HG03097 (cell line): ENCODE measurements around the gene PNMA8B.

Experiments
- ATAC-seq: cut with Tn5 transposase; IDR thresholded peaks from one replicate; pipeline ENCODE4 v1.9.1; 2021; ENCODE audit not compliant: unreplicated experiment, low FRiP score

Gene PNMA8B

DNA sequence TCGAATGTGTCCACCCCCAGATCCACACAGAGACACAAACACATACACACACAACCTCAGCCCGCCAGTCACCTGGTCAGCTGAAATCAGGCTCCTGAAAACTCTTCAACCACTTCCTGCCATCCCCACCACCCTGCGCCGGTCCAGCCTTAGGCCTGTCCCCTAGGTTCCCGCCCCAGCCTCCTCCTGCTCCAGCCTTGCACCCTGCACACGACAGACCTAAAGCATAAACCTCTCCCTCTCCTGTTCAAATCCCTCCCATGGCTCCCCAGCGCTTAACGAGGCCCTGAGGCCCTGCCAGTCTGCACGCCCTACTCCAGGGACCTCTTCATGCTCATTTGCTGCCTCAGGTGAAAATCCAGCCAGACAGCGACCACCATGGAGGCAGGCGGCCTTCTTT lies 7.1 kb downstream of the PNMA8B start:
- no peak for ATAC-seq

DNA sequence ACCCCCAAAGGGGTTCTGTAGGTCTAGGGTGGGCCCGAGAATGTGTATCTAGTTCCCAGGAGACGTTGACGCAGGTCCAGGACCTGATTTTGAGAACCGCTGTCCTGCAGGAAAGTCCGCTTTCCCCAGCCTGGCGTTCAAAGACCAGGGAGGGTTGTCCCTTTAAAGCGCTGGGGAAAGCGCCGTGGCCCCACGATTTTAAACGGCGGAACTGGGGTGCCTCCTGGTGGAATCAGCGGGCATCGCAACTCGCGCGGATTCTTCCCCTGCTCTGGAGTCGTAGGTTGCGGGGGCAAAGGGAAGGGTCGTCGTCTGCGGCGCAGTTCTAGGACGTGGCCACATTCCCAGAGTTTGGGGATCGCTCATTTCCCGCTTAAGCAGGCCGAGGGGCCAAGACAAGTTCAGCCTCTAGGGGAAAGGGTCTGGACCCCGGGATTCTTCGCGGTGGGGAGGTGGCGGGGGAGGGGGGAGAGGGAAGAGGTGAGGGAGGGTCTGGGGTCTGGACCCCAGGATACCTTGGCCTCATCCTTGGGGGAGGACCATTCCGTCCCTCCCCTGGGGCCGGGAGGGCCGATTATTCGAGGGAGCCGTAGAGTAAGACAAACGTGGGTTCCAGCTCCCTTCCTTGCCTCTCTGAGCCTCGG lies 7.7 kb downstream of the PNMA8B start:
- ATAC-seq, result no peak

DNA sequence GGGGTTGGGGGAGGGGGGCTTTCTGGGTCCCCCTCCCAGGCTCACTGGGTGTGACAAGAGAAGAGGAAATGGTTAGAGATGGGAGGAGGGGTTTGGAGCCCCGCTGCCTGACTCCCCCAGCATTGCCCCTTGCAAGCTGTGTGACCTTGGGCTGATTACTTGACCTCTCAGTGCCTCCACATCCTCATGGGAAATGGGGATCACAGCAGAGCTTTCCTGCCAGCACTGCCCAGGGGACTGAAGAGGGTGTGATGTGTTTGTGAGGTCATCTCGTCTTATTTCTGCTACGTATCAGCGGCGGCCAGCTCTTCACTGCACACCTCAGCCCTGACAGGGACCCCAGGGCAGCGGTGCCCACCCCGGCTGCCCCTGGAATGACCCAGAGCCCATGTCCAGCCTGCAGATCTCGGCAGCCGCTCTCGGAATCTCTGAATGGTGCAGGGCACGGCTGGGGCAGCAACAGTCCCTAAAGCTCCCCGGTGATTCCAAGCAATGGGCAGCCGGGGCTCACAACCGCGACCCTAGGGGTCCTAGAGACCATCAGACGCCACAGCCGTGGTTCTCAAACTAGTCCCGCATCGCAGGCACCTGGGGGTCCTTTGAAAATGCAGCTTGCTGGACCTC lies 8.4 kb downstream of the PNMA8B start:
- ATAC-seq, result no peak

DNA sequence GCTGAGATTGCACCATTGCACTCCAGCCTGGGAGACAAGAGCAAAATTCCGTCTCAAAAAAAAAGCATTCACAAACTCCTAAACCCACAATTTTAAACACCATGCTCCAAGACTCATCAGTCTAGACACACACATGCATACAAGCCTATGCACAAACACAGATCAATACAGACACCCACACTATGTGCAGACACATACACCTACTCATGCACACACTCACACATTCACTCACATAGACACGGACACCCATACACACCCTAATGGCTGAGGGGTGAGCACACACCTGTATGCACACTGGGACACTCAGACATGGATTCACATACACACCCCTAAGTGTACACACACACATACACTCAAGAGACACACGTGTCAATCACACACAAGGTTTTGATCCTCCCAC lies 9.3 kb downstream of the PNMA8B start:
- ATAC-seq, result no peak

DNA sequence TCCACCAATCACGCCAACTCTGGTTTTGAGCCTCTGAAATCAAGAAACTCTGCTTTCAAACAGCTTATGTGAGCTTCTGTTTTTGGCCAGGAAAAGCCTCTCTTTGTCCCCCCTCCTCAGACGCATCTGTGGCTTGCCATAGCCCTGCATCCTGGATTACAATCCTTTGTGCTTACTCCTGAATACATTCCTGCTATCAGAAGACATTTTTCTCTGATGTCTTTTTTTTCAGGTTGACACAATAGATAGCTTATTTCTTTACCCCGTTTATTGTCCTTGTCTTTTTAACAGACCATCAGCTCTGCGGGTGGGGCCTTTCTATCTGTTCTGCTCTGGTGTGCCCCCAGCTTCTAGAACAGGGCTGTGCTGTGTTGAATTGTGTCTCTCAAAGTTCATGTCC lies 11.0 kb downstream of the PNMA8B start:
- ATAC-seq, result no peak

DNA sequence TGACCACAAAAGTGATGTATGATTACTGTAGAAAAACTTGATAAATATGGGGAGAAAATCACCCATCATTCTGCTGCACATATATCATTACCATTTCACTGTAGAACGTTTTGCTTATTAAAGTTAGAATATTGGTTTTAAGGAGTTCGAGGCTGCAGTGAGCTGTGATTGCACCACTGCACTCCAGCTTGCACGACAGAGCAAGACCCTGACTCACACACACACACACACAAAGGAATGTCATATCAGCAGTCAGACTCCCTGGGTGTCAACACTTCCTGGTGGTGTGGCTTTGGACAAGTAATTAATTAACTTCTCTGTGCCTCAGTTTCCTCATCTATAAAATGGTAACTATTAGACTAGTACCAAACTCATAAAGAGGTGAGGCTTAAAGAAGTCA lies 13.0 kb downstream of the PNMA8B start:
- no peak for ATAC-seq

DNA sequence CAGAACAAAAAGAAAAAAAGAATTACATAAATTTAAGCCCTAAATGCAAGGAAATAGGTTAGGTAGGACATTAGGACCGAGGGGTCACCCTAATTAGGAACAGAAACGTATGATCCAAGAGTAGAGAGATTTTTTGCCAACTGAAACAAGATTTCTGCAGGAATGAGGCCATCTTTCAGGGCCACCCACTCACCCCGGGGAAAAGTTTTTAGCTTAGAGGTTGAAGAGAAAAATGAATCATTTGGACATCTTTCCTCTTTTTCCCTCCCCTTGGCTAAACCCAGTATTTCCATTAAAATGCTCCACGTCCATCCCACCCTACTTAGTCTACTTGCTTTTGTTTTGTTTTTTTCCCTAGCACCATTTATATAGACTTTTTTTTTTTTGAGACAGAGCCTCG lies 13.7 kb downstream of the PNMA8B start:
- ATAC-seq, result no peak

DNA sequence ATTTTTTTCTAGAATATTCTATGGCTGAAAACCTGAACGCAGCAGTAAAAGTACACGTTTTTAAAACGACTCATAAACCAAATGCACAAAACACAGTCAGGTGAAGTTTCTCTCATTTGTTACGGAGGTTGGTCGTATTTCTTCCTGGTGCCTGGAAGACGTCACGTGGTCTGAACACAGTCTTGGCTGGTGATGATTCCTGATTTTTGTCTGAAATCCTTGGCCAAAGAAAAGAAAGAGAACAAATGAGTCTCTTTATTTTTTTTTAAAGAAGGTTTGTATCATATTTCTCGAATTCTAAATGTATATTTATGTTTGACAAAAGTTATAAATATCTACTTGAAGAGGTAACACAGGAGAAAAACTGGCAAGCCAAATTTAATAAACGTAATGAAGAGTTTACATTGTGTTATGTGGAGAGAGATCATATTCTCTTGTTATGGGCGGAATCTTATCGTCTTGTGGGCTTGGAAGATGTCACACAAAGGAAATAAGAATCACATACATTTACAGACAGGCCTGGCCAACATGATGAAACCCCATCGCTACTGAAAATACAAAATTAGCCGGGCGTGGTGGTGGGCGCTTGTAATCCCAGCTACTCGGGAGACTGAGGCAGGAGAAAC lies 14.3 kb downstream of the PNMA8B start:
- ATAC-seq, result no peak

DNA sequence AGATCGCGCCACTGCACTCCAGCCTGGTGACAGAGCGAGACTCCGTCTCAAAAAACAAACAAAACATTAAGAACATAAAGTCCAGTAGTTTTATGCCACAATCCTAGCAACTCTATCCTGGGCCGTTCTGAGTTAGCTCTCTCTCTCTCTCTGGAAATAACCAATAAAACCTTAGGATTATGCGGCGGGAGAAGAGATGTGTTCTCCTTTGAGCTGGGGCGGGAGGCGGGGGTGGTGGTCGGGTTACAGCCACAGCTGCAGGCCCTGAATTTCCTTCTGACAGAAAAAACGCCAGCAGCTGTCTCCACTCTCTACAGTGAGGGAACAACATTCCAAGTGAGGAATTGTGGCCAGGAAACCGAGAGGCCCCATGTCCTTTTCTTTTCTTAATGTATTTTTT lies 15.3 kb downstream of the PNMA8B start:
- no peak for ATAC-seq

DNA sequence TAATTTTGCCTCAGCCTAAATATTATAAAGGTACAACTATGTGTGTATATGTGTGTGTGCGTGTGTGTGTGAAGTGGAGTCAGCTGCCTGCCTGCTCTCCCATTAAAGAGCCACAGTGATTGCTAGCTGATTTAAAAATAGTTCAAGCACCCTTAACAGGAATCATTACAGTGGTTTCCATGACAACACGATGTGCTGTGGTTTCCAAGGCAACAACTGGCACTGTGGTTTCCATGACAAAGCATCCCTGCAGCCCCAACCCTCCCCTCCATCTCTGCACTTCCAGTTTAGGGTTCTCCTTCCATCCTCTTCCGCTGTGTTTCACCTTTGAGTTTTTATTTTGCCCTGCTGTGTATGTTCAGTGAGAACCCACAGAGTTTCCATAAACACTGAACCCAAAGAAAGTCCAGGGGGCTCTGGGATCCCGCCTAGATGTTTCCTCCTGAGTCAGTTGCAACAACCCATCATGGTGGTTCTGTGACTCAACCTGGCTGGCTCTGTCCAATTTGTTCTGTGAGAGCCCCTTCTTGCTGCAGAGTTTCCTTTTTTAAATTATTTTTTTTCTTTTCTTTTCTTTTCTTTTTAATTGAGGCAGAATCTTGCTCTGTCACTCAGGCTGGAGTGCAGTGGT lies 17.2 kb downstream of the PNMA8B start:
- no peak for ATAC-seq

DNA sequence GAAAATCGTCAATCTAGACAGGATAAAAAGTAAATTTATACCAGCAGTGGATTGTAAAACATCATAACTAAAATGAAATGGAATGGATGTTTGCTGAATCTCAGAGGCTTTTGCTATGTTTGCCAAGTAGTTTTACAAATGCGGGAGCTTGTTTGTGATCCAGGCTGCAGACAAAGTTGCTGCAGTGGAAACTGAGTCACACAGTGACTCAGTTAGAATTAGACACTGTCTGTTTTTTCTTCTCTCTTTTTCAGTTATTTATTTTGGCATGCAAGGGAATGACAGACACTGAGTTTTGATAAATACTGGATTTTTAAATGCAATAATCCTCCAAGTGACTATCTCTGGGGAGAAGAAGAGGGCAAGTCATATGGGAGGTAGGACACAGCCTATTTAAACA lies 19.7 kb downstream of the PNMA8B start:
- ATAC-seq, result no peak

DNA sequence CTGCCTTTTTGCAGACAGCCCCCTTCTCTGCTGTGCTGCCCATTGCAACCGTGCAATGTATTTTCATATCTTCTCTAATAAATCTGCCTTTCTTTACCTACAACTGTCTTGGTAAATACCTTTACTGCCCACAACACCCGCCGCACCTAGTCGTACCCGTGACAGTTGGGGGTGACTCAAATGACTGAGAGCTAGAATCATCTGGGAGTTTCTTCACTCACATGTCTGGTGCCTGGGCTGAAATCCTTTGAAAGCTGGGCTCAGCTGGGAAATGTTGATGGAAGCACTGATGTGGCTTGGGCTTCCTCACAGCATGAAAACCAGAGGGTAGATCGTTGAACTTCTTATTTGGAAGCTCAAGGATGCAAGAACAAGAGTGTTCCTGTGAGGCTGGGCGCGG lies 21.5 kb downstream of the PNMA8B start:
- no peak for ATAC-seq

DNA sequence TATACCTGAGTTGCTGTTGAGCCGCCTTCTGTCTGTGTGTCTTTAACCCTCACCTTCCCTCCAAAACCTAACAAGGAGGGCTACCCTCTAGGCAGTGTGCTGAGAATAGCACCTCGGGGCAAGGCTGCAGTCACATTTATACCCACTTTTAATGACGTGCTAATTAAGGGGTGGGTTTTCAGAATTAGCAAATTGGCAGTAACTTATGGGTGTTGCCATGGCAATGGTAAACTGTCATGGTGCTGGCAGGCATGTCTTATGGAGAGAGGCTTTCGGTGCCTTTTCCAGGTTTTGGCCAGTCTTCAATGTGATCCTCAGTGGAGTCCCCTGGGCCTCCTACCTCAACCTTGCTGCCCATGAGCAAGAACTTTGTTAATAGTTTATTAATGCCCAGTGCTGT lies 23.1 kb downstream of the PNMA8B start:
- ATAC-seq, result no peak

DNA sequence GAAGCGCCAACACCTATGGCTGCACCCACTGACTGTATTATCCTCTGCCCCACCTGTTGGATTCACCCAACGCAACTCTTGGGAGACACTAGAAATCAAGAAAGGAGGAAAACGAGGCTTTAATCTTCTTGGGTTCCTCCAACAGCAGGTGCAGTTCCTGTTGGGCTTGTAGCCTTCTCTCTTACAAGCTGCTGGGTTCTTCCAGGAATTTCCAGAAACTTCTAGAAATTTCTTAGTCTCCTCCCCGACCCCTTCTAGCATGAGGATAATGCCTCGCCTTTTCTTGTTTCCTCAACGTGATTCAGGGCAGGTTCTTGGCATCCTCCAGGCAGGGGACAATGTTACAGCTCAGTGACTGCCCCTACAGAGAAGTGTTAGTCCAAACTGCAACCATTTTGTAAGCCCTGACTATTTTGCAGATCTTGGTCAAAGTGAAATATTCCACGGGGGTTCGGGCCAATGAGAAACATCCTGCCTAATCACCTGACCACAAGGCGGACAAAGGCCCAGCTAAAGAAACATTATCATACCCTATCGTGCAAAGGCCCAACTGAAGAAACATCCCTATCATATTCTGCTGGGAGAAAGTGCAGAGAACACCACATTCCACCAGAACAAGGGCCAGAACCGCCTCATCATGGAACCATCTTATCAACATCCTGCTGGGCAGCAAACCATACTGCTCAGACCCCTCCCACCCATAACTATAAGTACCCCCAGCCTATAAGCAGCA lies 23.7 kb downstream of the PNMA8B start:
- no peak for ATAC-seq

DNA sequence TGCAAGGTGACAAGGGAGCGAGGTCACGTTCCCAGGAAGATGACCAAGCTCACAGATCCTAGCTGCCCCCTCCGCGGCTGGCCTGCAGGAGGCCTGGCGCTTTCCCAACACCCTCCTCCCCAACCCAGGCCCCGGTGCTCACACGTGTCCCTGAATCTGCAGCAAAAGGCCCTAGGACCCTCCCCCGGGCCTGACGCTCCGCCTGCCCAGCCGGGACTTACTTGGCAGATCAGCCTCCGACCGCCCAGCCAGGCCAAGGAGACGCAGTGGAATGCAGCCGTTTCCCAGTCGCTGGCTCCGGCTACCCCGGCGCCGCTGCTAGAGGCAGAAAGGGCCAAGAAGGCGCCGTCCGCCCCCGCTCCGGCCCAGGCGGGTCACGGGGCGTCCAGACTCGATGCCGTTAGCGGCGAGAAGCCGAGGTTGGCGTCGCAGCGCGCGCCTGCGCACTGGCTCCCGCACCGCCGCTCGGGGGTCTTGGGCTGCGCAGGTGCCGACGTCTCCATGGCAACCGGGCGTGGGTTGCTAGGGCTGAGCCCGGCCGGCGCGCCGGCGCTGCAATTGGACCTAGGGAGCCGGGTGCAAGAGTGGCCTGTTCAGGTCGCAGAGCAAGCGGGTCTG lies 24.4 kb downstream of the PNMA8B start, which contains the start of gene PNMA8A:
Gene PNMA8A (minus strand): TSS at position 448 of the 618 bp plus-strand sequence. CDS start 528 bp downstream, outside the sequence.
- ATAC-seq, result no peak

DNA sequence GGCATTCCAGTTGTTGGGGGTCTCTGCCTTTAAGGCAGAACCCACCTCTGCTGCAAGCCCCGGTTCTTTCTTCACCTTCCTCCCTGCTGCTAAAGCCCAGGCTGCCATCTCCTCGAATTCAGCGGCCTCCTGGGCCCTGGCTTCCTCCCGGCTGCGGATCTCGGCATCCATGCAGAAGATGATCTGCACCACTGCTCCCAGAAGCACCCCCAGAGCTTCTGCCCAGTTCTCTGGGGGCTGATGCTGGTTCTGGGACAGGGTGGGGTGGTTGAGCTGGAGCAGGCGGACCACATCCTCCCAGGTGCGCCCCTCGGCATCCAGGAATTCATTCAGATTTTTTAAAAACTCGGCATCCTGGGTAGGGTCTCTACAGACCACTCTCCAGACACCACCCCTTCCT lies 25.3 kb downstream of the PNMA8B start:
- ATAC-seq, result no peak

DNA sequence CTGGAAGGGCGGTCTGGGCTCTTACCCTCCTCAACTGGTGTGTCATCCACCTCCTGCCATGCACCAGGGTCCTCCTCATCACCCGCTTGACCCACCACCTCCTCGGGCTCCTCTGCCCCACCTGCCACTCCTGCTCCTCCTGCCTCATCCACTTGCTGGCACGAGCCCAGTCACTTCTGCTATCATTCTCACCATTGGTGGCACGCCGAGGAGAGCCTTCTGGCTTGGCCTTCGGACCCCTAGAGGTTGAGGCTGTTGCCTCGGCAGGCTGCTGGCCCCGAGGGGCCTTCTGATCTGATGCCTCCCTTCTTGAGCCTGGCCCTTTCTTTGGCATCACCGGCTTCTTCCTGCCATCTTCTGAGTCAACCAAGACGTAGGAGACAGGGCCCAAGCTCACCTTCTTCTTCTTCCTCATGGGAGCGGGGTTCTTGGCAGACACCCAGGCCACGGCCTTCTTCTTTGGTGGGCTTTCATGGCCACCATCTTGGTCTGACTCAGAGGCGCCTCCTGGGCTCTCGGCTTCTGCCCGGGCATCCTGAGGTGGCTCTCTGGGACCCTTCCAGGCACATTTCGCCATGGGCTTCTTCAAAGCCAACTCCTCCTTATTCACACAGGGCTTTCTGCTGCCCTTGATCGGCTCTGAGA lies 26.0 kb downstream of the PNMA8B start:
- ATAC-seq, result no peak

DNA sequence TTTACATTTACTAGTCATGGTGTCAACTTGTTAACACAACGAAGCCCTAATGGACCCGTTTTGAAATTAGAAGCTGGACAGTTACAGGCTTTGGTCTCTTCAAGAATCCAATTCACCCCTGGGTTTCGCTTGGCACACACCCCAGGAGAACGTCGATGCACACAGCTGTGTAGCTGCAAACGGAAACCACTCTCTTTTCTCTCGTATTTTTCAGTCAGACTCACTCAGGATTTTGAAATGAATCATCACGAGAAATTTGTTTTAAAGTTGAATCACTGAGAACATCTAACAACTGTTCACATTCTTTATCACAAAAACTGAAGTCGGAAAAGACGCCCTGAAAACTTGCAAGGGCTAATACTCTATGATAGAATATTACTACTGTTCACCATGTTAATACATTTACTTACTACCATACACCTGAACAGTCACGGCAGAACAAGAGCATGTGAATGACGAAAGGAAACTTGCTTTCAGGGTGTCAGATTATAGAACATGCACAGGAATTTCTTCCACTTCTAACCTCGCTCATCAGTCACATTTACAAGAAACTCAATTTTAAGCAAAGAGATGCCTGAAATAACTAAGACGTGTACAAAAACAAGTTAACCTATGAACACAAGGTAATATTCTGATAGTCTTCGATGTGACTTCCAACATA lies 29.0 kb downstream of the PNMA8B start:
- no peak for ATAC-seq

DNA sequence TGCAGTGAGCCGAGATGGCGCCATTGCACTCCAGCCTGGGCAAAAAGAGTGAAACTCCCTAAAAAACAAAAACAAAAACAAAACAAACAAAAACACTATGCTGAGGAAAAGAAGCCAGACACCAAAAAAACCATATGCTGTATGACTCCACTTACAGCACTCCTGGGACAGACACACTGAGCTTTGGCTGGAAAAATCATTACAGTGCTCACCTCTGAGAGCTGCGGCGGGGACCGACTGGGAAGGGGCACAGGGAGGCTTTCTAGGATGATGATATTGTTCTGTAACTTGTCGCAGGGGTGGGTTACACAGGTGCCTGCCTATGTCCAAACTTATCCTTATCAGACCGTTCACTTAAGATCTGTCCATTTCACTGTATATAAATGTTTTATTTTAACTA lies 32.2 kb downstream of the PNMA8B start:
- no peak for ATAC-seq

DNA sequence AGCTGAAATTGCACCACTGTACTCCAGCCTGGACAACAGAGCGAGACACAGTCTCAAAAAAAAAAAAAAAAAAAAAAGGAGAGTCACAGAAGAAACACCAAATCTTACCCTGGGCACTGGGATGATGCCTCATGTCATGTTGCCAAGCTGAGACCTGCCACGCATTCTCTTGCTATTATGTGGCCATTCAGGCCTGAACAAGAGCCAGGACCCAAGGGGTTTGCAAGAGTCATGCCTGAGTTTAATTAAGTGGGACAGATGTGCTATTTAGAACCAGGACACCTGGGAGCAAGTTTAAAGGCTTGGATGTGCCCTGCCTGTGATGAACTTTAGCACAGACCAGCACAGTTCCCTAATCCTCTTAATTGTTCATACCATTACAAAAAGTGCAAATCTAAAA lies 34.1 kb downstream of the PNMA8B start:
- no peak for ATAC-seq
